HG03060 (cell line): ENCODE measurements around the gene CARMIL1.
"Not testable (repeated sequence)": the region's sequence is repeated elsewhere in the genome, so short reads cannot be mapped to it uniquely, and the experiment has no call there.

Experiments used
- ATAC-seq: cut with Tn5 transposase; IDR thresholded peaks from one replicate; pipeline ENCODE4 v1.9.1; 2021; ENCODE audit warnings: low read depth, moderate number of reproducible peaks; ENCODE audit not compliant: unreplicated experiment

CARMIL1 gene

GRCh38 chr6:25431306-25431974, 152.3 kb downstream of the CARMIL1 start:
- ATAC-seq, result no peak

GRCh38 chr6:25431975-25432307, 152.8 kb downstream of the CARMIL1 start:
- no peak for ATAC-seq

GRCh38 chr6:25434921-25435320, 155.7 kb downstream of the CARMIL1 start:
- ATAC-seq, result no peak

GRCh38 chr6:25435416-25435985, 156.3 kb downstream of the CARMIL1 start:
- no peak for ATAC-seq

- ATAC-seq, result no peak
Measured at GRCh38 chr6:25436760-25437159, 157.6 kb downstream of the CARMIL1 start.

GRCh38 chr6:25439368-25439767, 160.2 kb downstream of the CARMIL1 start:
- ATAC-seq, result no peak

GRCh38 chr6:25441663-25442270, 162.6 kb downstream of the CARMIL1 start:
- no peak for ATAC-seq

GRCh38 chr6:25442898-25443297, 163.7 kb downstream of the CARMIL1 start:
- ATAC-seq, result no peak

GRCh38 chr6:25444521-25444920, 165.3 kb downstream of the CARMIL1 start:
- ATAC-seq, result not testable (repeated sequence)

- ATAC-seq, result no peak
Measured at GRCh38 chr6:25446830-25447569, 167.8 kb downstream of the CARMIL1 start.

GRCh38 chr6:25447570-25447929, 168.4 kb downstream of the CARMIL1 start:
- no peak for ATAC-seq

- ATAC-seq, result no peak
Measured at GRCh38 chr6:25448965-25449538, 169.9 kb downstream of the CARMIL1 start.

- no peak for ATAC-seq
Measured at GRCh38 chr6:25449774-25450173, 170.6 kb downstream of the CARMIL1 start.

GRCh38 chr6:25450469-25451198, 171.5 kb downstream of the CARMIL1 start:
- no peak for ATAC-seq

- ATAC-seq, result no peak
Measured at GRCh38 chr6:25452031-25452430, 172.9 kb downstream of the CARMIL1 start.

- no peak for ATAC-seq
Measured at GRCh38 chr6:25453288-25453687, 174.1 kb downstream of the CARMIL1 start.

GRCh38 chr6:25454136-25454535, 175.0 kb downstream of the CARMIL1 start:
- ATAC-seq, result no peak

GRCh38 chr6:25456249-25457040, 177.3 kb downstream of the CARMIL1 start:
- ATAC-seq, result no peak

GRCh38 chr6:25457516-25457915, 178.3 kb downstream of the CARMIL1 start:
- no peak for ATAC-seq

- no peak for ATAC-seq
Measured at GRCh38 chr6:25458485-25458884, 179.3 kb downstream of the CARMIL1 start.
